MCF 10A (cell line): ENCODE measurements around the gene OTUD4. TPM values are rescaled to one million over a fixed set of nuclear protein-coding genes. Genes with fewer than 3 reads are reported as not detected.

Source experiments
- BruUV-seq: library from RNA; stranded (reverse); fragments of 400-500 nt; replicated peaks from 2 replicates; lab custom pipeline; 2021; lab: Mats Ljungman, UMichigan
- CTCF ChIA-PET: fragments of 300-600 bp; sonication (Branson Sonifier 250); formaldehyde crosslinking; extraction: SDS; loops from one replicate; lab custom pipeline; 2021; ENCODE audit warnings: antibody characterized with exemption, inconsistent platforms; lab: Yijun Ruan, JAX
- POLR2A ChIA-PET: fragments of 300-600, 350-650 bp; sonication (Branson Sonifier 250); formaldehyde crosslinking; extraction: SDS; loops from one replicate; lab custom pipeline; 2020; ENCODE audit warnings: antibody characterized with exemption, inconsistent platforms; lab: Yijun Ruan, JAX
- DNase-seq: peaks from one replicate; pipeline ENCODE4 v3.0.0-alpha.2; 2018; ENCODE audit not compliant: unreplicated experiment
- H3K27ac Mint-ChIP-seq: one replicate; pipeline ENCODE4 v1.8.0; 2022; ENCODE audit warnings: mild to moderate bottlenecking, low read depth, mixed read lengths; ENCODE audit not compliant: unreplicated experiment
- H3K27me3 Mint-ChIP-seq: one replicate; pipeline ENCODE4 v1.8.0; 2022; ENCODE audit warnings: mixed read lengths; ENCODE audit not compliant: insufficient read depth, unreplicated experiment
- H3K36me3 Mint-ChIP-seq: one replicate; pipeline ENCODE4 v1.8.0; 2022; ENCODE audit warnings: mild to moderate bottlenecking, moderate library complexity, mixed read lengths; ENCODE audit not compliant: insufficient read depth, unreplicated experiment
- H3K4me1 Mint-ChIP-seq: one replicate; pipeline ENCODE4 v1.8.0; 2022; ENCODE audit warnings: mixed read lengths; ENCODE audit not compliant: insufficient read depth, unreplicated experiment
- H3K4me3 Mint-ChIP-seq: one replicate; pipeline ENCODE4 v1.8.0; 2022; ENCODE audit warnings: mild to moderate bottlenecking, moderate library complexity, mixed read lengths; ENCODE audit not compliant: unreplicated experiment
- H3K9me3 Mint-ChIP-seq: one replicate; pipeline ENCODE4 v1.8.0; 2022; ENCODE audit warnings: mixed read lengths; ENCODE audit not compliant: unreplicated experiment
- intact Hi-C: fragments of 100-400 bp; cut with micrococcal nuclease; formaldehyde crosslinking; loops from 2 replicates; pipeline ENCODE4 v1.14.1; 2022
- total RNA-seq: library from RNA; stranded (reverse); gene quantifications from 2 replicates; pipeline ENCODE4 v1.2.3, GENCODE V29; 2022
- TF ChIP-seq, protein P1 (sequence below): fragments of 200-600 bp; IDR thresholded peaks from one replicate; pipeline ENCODE4 v1.8.0; 2022; ENCODE audit warnings: antibody characterized with exemption, mild to moderate bottlenecking; ENCODE audit not compliant: unreplicated experiment

OTUD4 gene
- total RNA-seq, 1 experiment from 2014 or later, result 68.0 TPM

DNA sequence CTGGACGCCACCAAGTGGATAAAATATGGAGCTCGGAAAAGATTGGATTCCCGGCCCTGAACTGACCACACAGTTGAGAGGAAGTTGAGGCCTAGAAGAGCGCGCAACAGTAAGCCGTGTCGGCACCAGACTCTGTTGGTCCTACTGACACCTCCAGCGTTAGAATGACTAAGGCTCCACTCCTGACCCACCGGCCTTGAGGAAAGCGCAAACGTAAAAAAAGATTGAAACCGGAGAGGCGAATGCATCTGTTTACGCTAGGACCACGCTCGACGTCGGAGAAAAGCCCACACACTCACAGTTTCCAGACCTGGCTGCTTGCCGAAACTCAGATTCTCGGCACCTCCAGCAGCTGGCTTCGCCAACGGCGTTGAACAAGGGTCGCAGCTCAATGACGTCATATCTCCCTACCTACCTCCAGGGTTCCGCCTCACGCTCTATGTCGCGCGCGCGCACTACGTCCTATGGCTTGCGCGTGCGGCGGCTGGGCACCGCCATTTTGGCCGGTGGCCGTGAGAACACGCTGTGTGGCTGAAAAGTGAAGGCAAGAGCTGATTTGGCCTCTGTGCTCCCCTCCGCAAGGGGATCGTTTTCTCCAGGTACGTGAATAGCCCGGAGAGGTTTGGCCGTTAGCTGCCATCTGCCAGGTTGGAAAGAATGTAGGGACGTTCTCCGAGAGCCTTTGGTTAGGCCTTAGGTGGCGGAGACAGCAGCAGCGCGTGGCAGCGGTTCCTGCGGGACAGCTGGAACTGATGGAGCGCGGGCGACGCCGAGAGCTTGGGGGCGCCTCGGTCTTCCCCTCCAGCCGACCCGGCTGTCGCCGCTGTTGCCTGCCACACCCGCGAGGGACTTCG is 82.3 kb downstream of the OTUD4 start, which contains the start of the genes ABCE1 and ANAPC10:
TSS of gene ABCE1 (plus strand) at position 491 of the 854 bp plus-strand sequence. CDS start 6,102 bp downstream, outside the sequence.
TSS of gene ANAPC10 (minus strand) at position 376 of the 854 bp plus-strand sequence. CDS start 2,097 bp downstream, outside the sequence.
- H3K4me3 Mint-ChIP-seq, result peak within 1 kb of the TSS; percentile 94
- H3K9me3 Mint-ChIP-seq, result peaks cover 20% of the 10 kb centered on the region
- intact Hi-C loops, result loop anchor here (1.0 to 10.0 kb wide), 2 partner anchors 517 to 924 kb away; partner anchors contain the start of gene MMAA
- TF ChIP-seq, protein P1, sequence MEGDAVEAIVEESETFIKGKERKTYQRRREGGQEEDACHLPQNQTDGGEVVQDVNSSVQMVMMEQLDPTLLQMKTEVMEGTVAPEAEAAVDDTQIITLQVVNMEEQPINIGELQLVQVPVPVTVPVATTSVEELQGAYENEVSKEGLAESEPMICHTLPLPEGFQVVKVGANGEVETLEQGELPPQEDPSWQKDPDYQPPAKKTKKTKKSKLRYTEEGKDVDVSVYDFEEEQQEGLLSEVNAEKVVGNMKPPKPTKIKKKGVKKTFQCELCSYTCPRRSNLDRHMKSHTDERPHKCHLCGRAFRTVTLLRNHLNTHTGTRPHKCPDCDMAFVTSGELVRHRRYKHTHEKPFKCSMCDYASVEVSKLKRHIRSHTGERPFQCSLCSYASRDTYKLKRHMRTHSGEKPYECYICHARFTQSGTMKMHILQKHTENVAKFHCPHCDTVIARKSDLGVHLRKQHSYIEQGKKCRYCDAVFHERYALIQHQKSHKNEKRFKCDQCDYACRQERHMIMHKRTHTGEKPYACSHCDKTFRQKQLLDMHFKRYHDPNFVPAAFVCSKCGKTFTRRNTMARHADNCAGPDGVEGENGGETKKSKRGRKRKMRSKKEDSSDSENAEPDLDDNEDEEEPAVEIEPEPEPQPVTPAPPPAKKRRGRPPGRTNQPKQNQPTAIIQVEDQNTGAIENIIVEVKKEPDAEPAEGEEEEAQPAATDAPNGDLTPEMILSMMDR, result peak; percentile 12
- DNase-seq, result peak; percentile 98
- no peaks in the 10 kb centered on the region for H3K27me3 Mint-ChIP-seq
- POLR2A ChIA-PET, result interaction anchor here (0.5 to 4.8 kb wide), 21 partner anchors 8 to 1912 kb away, joined by 3 to 63 read pairs (median 4); partner anchors contain the start of genes OTUD4 and SMARCA5
- peak within 1 kb of the TSS; percentile 99 for H3K27ac Mint-ChIP-seq
- CTCF ChIA-PET, result interaction anchor here (0.6 to 2.6 kb wide), 7 partner anchors 14 to 1584 kb away, joined by 3 to 8 read pairs (median 4); partner anchors contain the start of genes MMAA and ZNF827
- BruUV-seq, result no TSS peak
- peaks cover 10% of the 10 kb centered on the region for H3K4me1 Mint-ChIP-seq
- H3K36me3 Mint-ChIP-seq, result peaks cover 33% of the 10 kb centered on the region

DNA sequence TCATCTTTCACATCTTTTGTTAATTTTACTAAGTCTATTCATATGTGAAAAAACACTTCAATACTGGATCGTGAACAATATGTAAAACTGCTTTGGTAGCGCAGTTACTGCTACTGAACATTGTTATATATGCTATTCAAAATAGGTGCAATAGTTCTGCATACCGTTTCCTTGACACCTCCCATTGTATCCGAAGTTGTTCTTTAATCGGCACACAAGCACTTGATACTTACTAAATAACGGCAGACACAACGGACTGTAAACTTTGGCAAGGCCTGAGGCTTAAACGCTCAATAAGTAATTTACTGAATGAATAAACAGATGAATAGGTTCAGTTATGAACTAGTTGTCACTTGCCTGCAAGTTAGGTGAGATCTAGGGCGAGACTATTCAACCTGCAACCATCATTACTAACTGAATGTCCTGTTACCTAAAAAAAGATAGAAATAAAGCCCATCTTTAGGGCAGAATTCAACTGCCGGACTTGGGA is 83.0 kb downstream of the OTUD4 start:
- Mint-ChIP-seq H3K36me3 (peaks cover 33% of the 10 kb centered on the region), H3K9me3 (peaks cover 20% of the 10 kb centered on the region), H3K4me1 (peaks cover 10% of the 10 kb centered on the region), H3K27ac (peak overlapping the region; percentile 99), H3K4me3 (peak overlapping the region; percentile 94), H3K27me3 (no peaks in the 10 kb centered on the region)
- POLR2A ChIA-PET, result interaction anchor here (0.5 to 4.8 kb wide), 13 partner anchors 10 to 1584 kb away, joined by 3 to 63 read pairs (median 4); partner anchors contain the start of genes OTUD4 and SMARCA5
- TF ChIP-seq, protein P1, result no peak
- intact Hi-C loops, result loop anchor here (1.0 to 10.0 kb wide), 2 partner anchors 517 to 923 kb away; partner anchors contain the start of gene MMAA
- CTCF ChIA-PET, result interaction anchor here (0.8 to 2.6 kb wide), 3 partner anchors 14 to 924 kb away, joined by 3 to 8 read pairs (median 7); no protein-coding TSS in a partner anchor
- no peak for DNase-seq
- BruUV-seq, result TSS peak; percentile 69

DNA sequence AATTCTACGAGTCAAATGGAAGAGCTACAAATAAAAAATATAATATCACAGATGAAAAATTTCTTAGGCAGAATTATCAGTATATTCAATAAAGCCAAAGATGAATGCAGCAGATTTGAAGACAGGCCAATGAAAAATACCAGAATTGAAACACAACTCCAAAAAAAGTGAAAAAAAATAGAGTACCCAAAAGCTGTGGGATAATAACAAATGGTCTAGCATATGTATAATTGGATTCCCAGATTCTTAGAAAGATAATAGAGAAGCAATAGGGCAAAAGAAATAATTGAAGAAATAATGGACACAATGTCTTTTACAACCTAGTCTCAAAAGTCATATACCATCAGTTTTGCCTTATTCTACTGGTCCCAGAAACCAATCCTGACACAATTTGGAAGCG is 86.8 kb downstream of the OTUD4 start:
- CTCF ChIA-PET, result interaction anchor here (0.5 kb wide), 2 partner anchors 19 to 725 kb away, joined by 3 to 4 read pairs; no protein-coding TSS in a partner anchor
- no TSS peak for BruUV-seq
- Mint-ChIP-seq H3K36me3 (peaks cover 38% of the 10 kb centered on the region), H3K4me1 (peaks cover 10% of the 10 kb centered on the region), H3K27me3 (no peaks in the 10 kb centered on the region), H3K27ac (no peak overlapping the region), H3K9me3 (peaks cover 20% of the 10 kb centered on the region), H3K4me3 (no peak overlapping the region)
- TF ChIP-seq, protein P1, result no peak
- POLR2A ChIA-PET, result interaction anchor here (1.2 kb wide), 1 partner anchor 88 kb away, joined by 3 read pairs; no protein-coding TSS in a partner anchor
- intact Hi-C loops, result loop anchor here (10.0 kb wide), 1 partner anchor 521 kb away; the partner anchor contains the start of gene MMAA
- DNase-seq, result no peak
